Right lobe of liver (tissue), 4 donors: ENCODE results near the gene ARF3.

ENCODE experiments used
- CTCF ChIP-seq, 4 donors: fragments of 200-600 bp in 3 of 4; fragments of 450-650 bp in 1 of 4; IDR thresholded peaks; one replicate each; pipeline versions ENCODE4 v1.5.1 to v1.8.0; 2016 to 2022; ENCODE audit warnings: antibody characterized with exemption in 4 of 4, mild to moderate bottlenecking in 2 of 4
- POLR2A ChIP-seq: fragments of 450-650 bp; IDR thresholded peaks from one replicate; pipeline ENCODE4 v1.6.1; 2017; ENCODE audit warnings: antibody characterized with exemption, mild to moderate bottlenecking
- donor health status: DM: no; HTN: no; CAD: no.
- donor health status: DM: no; HTN: no; CAD: no.
- donor health status: DM: no; HTN: yes; CAD: no.

GRCh38 chr12:48993787-48994186 lies 36.5 kb upstream of the ARF3 start:
- no peak for TF ChIP-seq POLR2A
- no peak for TF ChIP-seq CTCF (IDR thresholded peaks at IDR 0.05)
